K562 (cell line): ENCODE results near the gene ARL5C. TPM values are rescaled to one million over a fixed set of nuclear protein-coding genes. Genes with fewer than 3 reads are reported as not detected.

Experiments used
- BDP1 ChIP-seq: IDR thresholded peaks from 3 replicates; pipeline ENCODE4 v1.6.1; 2011; ENCODE audit not compliant: insufficient read length, insufficient read depth
- CHD1 ChIP-seq: fragments of 200-600 bp; sonication (generic); IDR thresholded peaks from one replicate; pipeline ENCODE4 v1.6.1; 2012; ENCODE audit warnings: mild to moderate bottlenecking, moderate library complexity, low read length, inconsistent platforms
- CREB1 ChIP-seq, 2 experiments: sonication (generic) in 1 of 2; formaldehyde crosslinking in 1 of 2; IDR thresholded peaks; 2 replicates each; pipeline versions ENCODE4 v1.6.1 to v1.8.0; 2012 to 2022; ENCODE audit warnings: inconsistent platforms in 1 of 2, mild to moderate bottlenecking in 1 of 2, missing genetic modification reagents in 1 of 2, moderate library complexity in 1 of 2
- CREB3L1 ChIP-seq: fragments of 450-650 bp; IDR thresholded peaks from 2 replicates; pipeline ENCODE4 v1.6.1; 2014; ENCODE audit warnings: low read depth, mild to moderate bottlenecking, moderate library complexity, borderline replicate concordance
- CXXC5 ChIP-seq: fragments of 250-450 bp; sonication (Bioruptor Pico); IDR thresholded peaks from 2 replicates; pipeline ENCODE4 v1.8.0; 2022; ENCODE audit warnings: inconsistent platforms, mild to moderate bottlenecking, moderate library complexity
- MEIS2 ChIP-seq: fragments of 450-650 bp; IDR thresholded peaks from 2 replicates; pipeline ENCODE4 v1.6.1; 2014; ENCODE audit warnings: mild to moderate bottlenecking; ENCODE audit not compliant: partially characterized antibody
- NFE2L1 ChIP-seq: fragments of 450-650 bp; IDR thresholded peaks from 2 replicates; pipeline ENCODE4 v1.6.1; 2016; ENCODE audit warnings: missing genetic modification characterization, low read depth, mild to moderate bottlenecking, missing compliant biosample characterization, moderate library complexity, borderline replicate concordance
- POLR2B ChIP-seq: fragments of 450-650 bp; IDR thresholded peaks from 2 replicates; pipeline ENCODE4 v1.6.1; 2018; ENCODE audit warnings: low read depth; ENCODE audit not compliant: partially characterized antibody
- POLR2H ChIP-seq: IDR thresholded peaks from 2 replicates; pipeline ENCODE4 v1.6.1; 2016; ENCODE audit warnings: missing genetic modification characterization, low read depth, mild to moderate bottlenecking, control low read depth, missing compliant biosample characterization, moderate library complexity
- RBM25 ChIP-seq: fragments of 200-400 bp; formaldehyde crosslinking; IDR thresholded peaks from 2 replicates; pipeline ENCODE4 v1.6.1; 2018; ENCODE audit warnings: low read length, low read depth, moderate library complexity; ENCODE audit not compliant: severe bottlenecking
- SIN3B ChIP-seq: fragments of 450-650 bp; IDR thresholded peaks from 2 replicates; pipeline ENCODE4 v1.6.1; 2017; ENCODE audit warnings: low read depth, mild to moderate bottlenecking, moderate library complexity
- SMARCE1 ChIP-seq: fragments of 450-650 bp; IDR thresholded peaks from 2 replicates; pipeline ENCODE4 v1.7.1; 2016; ENCODE audit warnings: mild to moderate bottlenecking
- SMC3 ChIP-seq: conservative IDR thresholded peaks from 2 replicates; pipeline ENCODE4 v1.6.1; 2011; ENCODE audit warnings: low read depth, low read length, improper control_type of control experiment; ENCODE audit not compliant: insufficient read depth
- USF2 ChIP-seq: sonication (generic); formaldehyde crosslinking; IDR thresholded peaks from 2 replicates; pipeline ENCODE4 v1.5.0; 2020; ENCODE audit warnings: missing genetic modification reagents
- WHSC1 ChIP-seq: IDR thresholded peaks from one replicate; pipeline ENCODE4 v1.6.1; 2012; ENCODE audit warnings: low read length, control low read depth, inconsistent platforms
- ZBTB9 ChIP-seq: fragments of 450-650 bp; formaldehyde crosslinking; IDR thresholded peaks from 2 replicates; pipeline ENCODE4 v1.4.0; 2020; ENCODE audit warnings: mild to moderate bottlenecking, moderate library complexity
- ZFX ChIP-seq: sonication (generic); formaldehyde crosslinking; IDR thresholded peaks from 2 replicates; pipeline ENCODE4 v1.8.0; 2022; ENCODE audit warnings: mild to moderate bottlenecking, missing genetic modification reagents, moderate library complexity
- ZNF134 ChIP-seq: fragments of 250-450 bp; sonication (Bioruptor Pico); conservative IDR thresholded peaks from 2 replicates; pipeline ENCODE4 v1.4.0; 2020
- ZNF384 ChIP-seq: IDR thresholded peaks from 2 replicates; pipeline ENCODE4 v1.6.1; 2012; ENCODE audit warnings: low read depth, low read length, improper control_type of control experiment
- ZNF707 ChIP-seq: fragments of 250-450 bp; sonication (Bioruptor Pico); conservative IDR thresholded peaks from 2 replicates; pipeline ENCODE4 v1.8.0; 2022; ENCODE audit warnings: inconsistent platforms, mild to moderate bottlenecking, moderate library complexity
- polyA plus RNA-seq, 8 experiments: library from polyadenylated mRNA; depleted of rRNA in 4 of 8; stranded (reverse) in 5 of 8; unstranded in 3 of 8; fragments of >200 nt; fragmentation: Nextera tagmentation in 2 of 8; fragmentation: Illumina TruSeq in 1 of 8; extraction: Ambion mirVana in 2 of 8; extraction: Trizol in 1 of 8; gene quantifications; 2 replicates each; pipeline versions ENCODE4 v1.2.1 to v1.2.3, GENCODE V29; 2011 to 2014; ENCODE audit warnings: inconsistent platforms in 1 of 8, missing spikeins in 1 of 8
- total RNA-seq, 7 experiments: library from RNA; depleted of rRNA in 6 of 7; stranded (reverse); fragments of >200 nt in 6 of 7; fragmentation: Illumina TruSeq in 2 of 7; extraction: Trizol in 2 of 7; gene quantifications; 2 replicates each; pipeline versions ENCODE4 v1.2.1 to v1.2.3, GENCODE V29; 2011 to 2021; ENCODE audit warnings: low replicate concordance in 1 of 7

The ARL5C gene
- total and polyA plus RNA-seq, 9 of the 15 experiments (the other 6 are each of a cell fraction or from before 2014, with no cell fraction given): not detected

GRCh38 chr17:39200957-39201510 lies 35.1 kb upstream of the ARL5C start (continued):
- no peak for TF ChIP-seq ZNF134
- no peak for TF ChIP-seq MEIS2
- 0 out of 2 replicates have a peak, but pooled peaks have one; percentile 23 for TF ChIP-seq SMARCE1
- peak; percentile 79; the same call in 1 of the 2 replicates for TF ChIP-seq ZNF384
- no peak; the same call in 1 of the 2 replicates for TF ChIP-seq ZNF707 (CRISPR knock-in tag)
- TF ChIP-seq SIN3B: no peak
- TF ChIP-seq POLR2H (tag): no peak
- TF ChIP-seq RBM25: no peak
- no peak for TF ChIP-seq ZFX (CRISPR knock-in tag)
- TF ChIP-seq SMC3: no peak
- TF ChIP-seq CHD1: peak; percentile 18
- TF ChIP-seq BDP1: no peak
- no peak for TF ChIP-seq ZBTB9
- TF ChIP-seq USF2 (CRISPR knock-in tag): no peak
- no peak for TF ChIP-seq CREB3L1
- no peak for TF ChIP-seq CREB1 (IDR thresholded peaks at IDR 0.05)
- TF ChIP-seq CREB1 (CRISPR knock-in tag; IDR thresholded peaks at IDR 0.05): no peak
- TF ChIP-seq CXXC5 (CRISPR knock-in tag): peak; percentile 40
- no peak for TF ChIP-seq WHSC1
- TF ChIP-seq POLR2B: peak; percentile 40
- no peak for TF ChIP-seq NFE2L1 (tag)
